PFSK-1 (cell line): ENCODE measurements around the gene MCM3AP.

Experiments used
- FOXP2 ChIP-seq: optimal IDR thresholded peaks from 2 replicates; pipeline ENCODE3; 2011; ENCODE audit warnings: borderline replicate concordance, control low read depth, inconsistent platforms; ENCODE audit not compliant: insufficient read depth; ENCODE audit errors: extremely low read length, extremely low read depth
- POLR2AphosphoS5 ChIP-seq: IDR thresholded peaks from 2 replicates; pipeline ENCODE4 v1.6.1; 2012; ENCODE audit warnings: low read depth, mild to moderate bottlenecking, control low read depth, low read length, moderate library complexity
- REST ChIP-seq, 2 experiments: IDR thresholded peaks; 2 replicates each; pipeline versions ENCODE4 v1.6.1 to v1.8.0; 2011 to 2012; ENCODE audit warnings: low read depth in 2 of 2, low read length in 2 of 2, control low read depth in 1 of 2, inconsistent platforms in 1 of 2, mild to moderate bottlenecking in 1 of 2, moderate library complexity in 1 of 2; ENCODE audit not compliant: insufficient read depth in 1 of 2
- SIN3A ChIP-seq: IDR thresholded peaks from 2 replicates; pipeline ENCODE4 v1.6.1; 2012; ENCODE audit warnings: mild to moderate bottlenecking, low read length, moderate library complexity, borderline replicate concordance; ENCODE audit not compliant: insufficient read depth
- TAF1 ChIP-seq: IDR thresholded peaks from 2 replicates; pipeline ENCODE4 v1.6.1; 2012; ENCODE audit warnings: low read length, control low read depth, borderline replicate concordance; ENCODE audit not compliant: insufficient read depth

GRCh38 chr21:46254208-46254975 is 31.0 kb downstream of the MCM3AP start:
- TF ChIP-seq TAF1 (no peak), FOXP2 (no peak), REST (IDR thresholded peaks at IDR 0.05; ENCODE audit: insufficient read depth in 1 of 2, low read depth in 2 of 2, low read length in 2 of 2) (no peak), POLR2AphosphoS5 (no peak), SIN3A (no peak)
